B cell (primary cell): ENCODE data around the gene FUBP3. TPM values are rescaled to one million over a fixed set of nuclear protein-coding genes. Genes with fewer than 3 reads are reported as not detected.

Experiments used
- ATAC-seq: fragments of 200-7000 bp; cut with Tn5 transposase; one replicate; pipeline ENCODE4 v1.10.0; 2021; ENCODE audit warnings: low read depth, mild to moderate bottlenecking, moderate number of reproducible peaks, moderate library complexity
- CTCF ChIA-PET: fragments of 350-600 bp; sonication (Branson Sonifier 250); formaldehyde crosslinking; loops from one replicate; lab custom pipeline; 2021; ENCODE audit warnings: antibody characterized with exemption, inconsistent platforms; lab: Charles Lee
- POLR2A ChIA-PET: fragments of 350-600 bp; sonication (Branson Sonifier 250); formaldehyde crosslinking; loops from one replicate; lab custom pipeline; 2021; ENCODE audit warnings: antibody characterized with exemption; lab: Charles Lee
- DNase-seq: peaks from one replicate; pipeline ENCODE4 v3.0.0; 2013
- H2AFZ ChIP-seq: 2 replicates; pipeline ENCODE4 v1.6.1; 2012; ENCODE audit warnings: mild to moderate bottlenecking, low read depth, low read length; ENCODE audit not compliant: insufficient read depth, poor library complexity, severe bottlenecking
- H3K27ac ChIP-seq, 2 donors: 1 replicate in 1 of 2; 2 replicates in 1 of 2; pipeline ENCODE4 v1.5.1; 2012 to 2013; ENCODE audit warnings: low read length in 2 of 2, mild to moderate bottlenecking in 2 of 2, moderate library complexity in 1 of 2
- H3K27me3 ChIP-seq, 4 experiments: fragments of 200-600 bp in 1 of 4; sonication (generic) in 1 of 4; replicated peaks in 1 of 4; 1 replicate in 2 of 4; 2 replicates in 2 of 4; pipeline versions ENCODE4 v1.6.1 to v1.7.0; 2013 to 2016; ENCODE audit warnings: low read length in 3 of 4, mild to moderate bottlenecking in 2 of 4, mixed read lengths in 1 of 4, moderate library complexity in 1 of 4; ENCODE audit not compliant: insufficient read depth in 4 of 4, control insufficient read depth in 3 of 4; ENCODE audit errors: control extremely low read depth in 1 of 4
- H3K36me3 ChIP-seq, 2 experiments: replicated peaks in 1 of 2; 1 replicate in 1 of 2; 2 replicates in 1 of 2; pipeline versions ENCODE4 v1.6.1 to v1.7.1; 2013; ENCODE audit warnings: low read length in 1 of 2; ENCODE audit not compliant: insufficient read depth in 2 of 2, control insufficient read depth in 1 of 2; ENCODE audit errors: control extremely low read depth in 1 of 2, extremely low read depth in 1 of 2
- H3K4me1 ChIP-seq, 2 donors: fragments of 200-600 bp in 1 of 2; sonication (generic) in 1 of 2; 1 replicate in 1 of 2; 2 replicates in 1 of 2; pipeline versions ENCODE4 v1.5.1 to v1.6.1; 2013 to 2017; ENCODE audit warnings: low read length in 2 of 2; ENCODE audit not compliant: control insufficient read depth in 2 of 2, insufficient read depth in 2 of 2
- H3K4me2 ChIP-seq: replicated peaks from 2 replicates; pipeline ENCODE3; 2012; ENCODE audit warnings: mild to moderate bottlenecking, low read depth, low read length; ENCODE audit not compliant: poor library complexity, severe bottlenecking
- H3K4me3 ChIP-seq, 5 experiments: fragments of 200-600 bp in 1 of 5; sonication (generic) in 1 of 5; 1 replicate in 3 of 5; 2 replicates in 2 of 5; pipeline versions ENCODE4 v1.5.1 to v1.7.0; 2011 to 2016; ENCODE audit warnings: low read length in 4 of 5, mild to moderate bottlenecking in 4 of 5, low read depth in 2 of 5, control low read depth in 1 of 5, moderate library complexity in 1 of 5; ENCODE audit not compliant: insufficient read depth in 1 of 5; ENCODE audit errors: control extremely low read depth in 1 of 5, extremely low read depth in 1 of 5
- H3K79me2 ChIP-seq: fragments of 200-600 bp; sonication (generic); one replicate; pipeline ENCODE4 v1.6.0; 2016; ENCODE audit warnings: low read length; ENCODE audit not compliant: control insufficient read depth, insufficient read depth
- H3K9ac ChIP-seq: fragments of 200-600 bp; sonication (generic); 2 replicates; pipeline ENCODE4 v1.6.1; 2017; ENCODE audit warnings: mild to moderate bottlenecking, low read length, moderate library complexity
- H3K9me3 ChIP-seq, 3 donors: one replicate each; pipeline versions ENCODE4 v1.6.1 to v1.7.1; 2013; ENCODE audit warnings: low read length in 2 of 3; ENCODE audit not compliant: control insufficient read depth in 2 of 3, insufficient read depth in 1 of 3; ENCODE audit errors: control extremely low read depth in 1 of 3
- H4K20me1 ChIP-seq: 2 replicates; pipeline ENCODE4 v1.6.0; 2012; ENCODE audit warnings: mild to moderate bottlenecking, low read length; ENCODE audit not compliant: insufficient read depth, control insufficient read depth, poor library complexity, severe bottlenecking
- H3K27ac Mint-ChIP-seq: one replicate; pipeline ENCODE4 v1.8.0; 2021; ENCODE audit warnings: mixed read lengths
- H3K27me3 Mint-ChIP-seq: one replicate; pipeline ENCODE4 v1.8.0; 2021; ENCODE audit warnings: mixed read lengths
- H3K4me1 Mint-ChIP-seq: one replicate; pipeline ENCODE4 v1.8.0; 2021; ENCODE audit warnings: mixed read lengths
- H3K4me3 Mint-ChIP-seq: one replicate; pipeline ENCODE4 v1.8.0; 2021; ENCODE audit warnings: mixed read lengths
- H3K9me3 Mint-ChIP-seq: one replicate; pipeline ENCODE4 v1.8.0; 2022; ENCODE audit warnings: mixed read lengths; ENCODE audit not compliant: insufficient read depth
- EZH2 ChIP-seq: IDR thresholded peaks from 2 replicates; pipeline ENCODE4 v1.6.1; 2012; ENCODE audit warnings: borderline replicate concordance, low read depth, mild to moderate bottlenecking, moderate library complexity, low read length; ENCODE audit not compliant: insufficient read depth, poor library complexity, severe bottlenecking
- WGBS: methylation state at CpG from one replicate; pipeline ENCODE4 v1.1.5; 2013; ENCODE audit warnings: missing lambda C conversion rate; ENCODE audit not compliant: insufficient coverage; 5-methylcytosine and 5-hydroxymethylcytosine counted together
- intact Hi-C: fragments of 100-400 bp; cut with micrococcal nuclease; formaldehyde crosslinking; loops from one replicate; pipeline ENCODE4 v1.10.0; 2022
- polyA plus RNA-seq: library from polyadenylated mRNA; depleted of rRNA; stranded (reverse); fragments of >200 nt; gene quantifications from 2 replicates; pipeline ENCODE4 v1.2.3, GENCODE V29; 2012
- total RNA-seq, 2 donors: library from RNA; stranded (reverse); fragments of 120-200 nt in 1 of 2; gene quantifications; 1 replicate in 1 of 2; 2 replicates in 1 of 2; pipeline versions ENCODE4 v1.2.3 to v1.2.4, GENCODE V29; 2013 to 2022
- TF ChIP-seq, protein P1 (sequence below): fragments of 200-600 bp; IDR thresholded peaks from one replicate; pipeline ENCODE4 v1.8.0; 2022; ENCODE audit warnings: antibody characterized with exemption, mild to moderate bottlenecking

FUBP3 gene
- total and polyA plus RNA-seq, 2 donors (not counting 1 experiment from before 2014, with no cell fraction given): 45.7 to 79.4 TPM

DNA sequence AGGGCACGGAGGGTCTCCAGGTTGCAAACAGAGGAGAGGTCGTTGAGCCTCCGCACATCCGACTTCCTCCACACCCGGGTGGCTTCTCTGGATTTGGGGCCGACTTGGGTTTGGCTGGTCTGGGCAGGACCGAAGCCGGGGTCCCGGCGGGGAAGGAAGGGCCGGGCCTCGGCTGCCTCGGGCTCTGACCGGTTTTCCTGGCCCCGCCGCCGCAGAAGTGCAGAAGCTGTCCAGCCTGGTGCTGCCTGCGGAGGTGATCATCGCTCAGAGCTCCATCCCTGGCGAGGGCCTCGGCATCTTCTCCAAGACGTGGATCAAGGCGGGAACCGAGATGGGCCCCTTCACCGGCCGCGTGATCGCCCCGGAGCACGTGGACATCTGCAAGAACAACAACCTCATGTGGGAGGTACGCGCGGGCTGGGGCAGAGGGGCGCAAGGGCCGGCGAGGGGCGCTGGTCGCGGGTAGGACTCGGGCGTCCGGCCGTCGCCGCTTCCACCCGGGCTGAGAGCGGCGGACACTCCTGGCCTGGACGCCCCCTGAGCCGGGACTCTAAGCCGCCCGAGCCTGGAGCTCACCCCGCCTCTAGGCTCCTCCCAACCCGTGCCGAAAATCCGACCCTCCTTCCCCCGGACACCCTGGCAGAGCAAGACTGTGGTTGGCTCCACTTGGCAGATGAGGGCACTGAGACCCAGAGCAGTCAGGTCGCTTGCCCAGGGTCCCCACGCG, 87.2 kb downstream of the FUBP3 start:
- Histone ChIP-seq H4K20me1 (no peaks in the 10 kb centered on the region), H3K9me3 (peaks cover 0 to 27% (median 0%) of the 10 kb centered on the region in 3 donors), H3K27ac (no peak overlapping the region), H3K27me3 (peaks cover 0 to 68% (median 42%) of the 10 kb centered on the region in 4 experiments), H3K79me2 (no peaks in the 10 kb centered on the region), H2AFZ (no peak overlapping the region), H3K9ac (no peak overlapping the region), H3K4me3 (no peak overlapping the region), H3K36me3 (no peaks in the 10 kb centered on the region), H3K4me2 (peak overlapping the region; percentile 30), H3K4me1 (peaks cover 47 to 53% of the 10 kb centered on the region in 2 donors)
- TF ChIP-seq, protein P1, sequence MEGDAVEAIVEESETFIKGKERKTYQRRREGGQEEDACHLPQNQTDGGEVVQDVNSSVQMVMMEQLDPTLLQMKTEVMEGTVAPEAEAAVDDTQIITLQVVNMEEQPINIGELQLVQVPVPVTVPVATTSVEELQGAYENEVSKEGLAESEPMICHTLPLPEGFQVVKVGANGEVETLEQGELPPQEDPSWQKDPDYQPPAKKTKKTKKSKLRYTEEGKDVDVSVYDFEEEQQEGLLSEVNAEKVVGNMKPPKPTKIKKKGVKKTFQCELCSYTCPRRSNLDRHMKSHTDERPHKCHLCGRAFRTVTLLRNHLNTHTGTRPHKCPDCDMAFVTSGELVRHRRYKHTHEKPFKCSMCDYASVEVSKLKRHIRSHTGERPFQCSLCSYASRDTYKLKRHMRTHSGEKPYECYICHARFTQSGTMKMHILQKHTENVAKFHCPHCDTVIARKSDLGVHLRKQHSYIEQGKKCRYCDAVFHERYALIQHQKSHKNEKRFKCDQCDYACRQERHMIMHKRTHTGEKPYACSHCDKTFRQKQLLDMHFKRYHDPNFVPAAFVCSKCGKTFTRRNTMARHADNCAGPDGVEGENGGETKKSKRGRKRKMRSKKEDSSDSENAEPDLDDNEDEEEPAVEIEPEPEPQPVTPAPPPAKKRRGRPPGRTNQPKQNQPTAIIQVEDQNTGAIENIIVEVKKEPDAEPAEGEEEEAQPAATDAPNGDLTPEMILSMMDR: no peak
- TF ChIP-seq EZH2: no peak
- WGBS: 8% methylated on average over 56 of the region's 60 CpGs
- H3K27me3 Mint-ChIP-seq: peaks cover 60% of the 10 kb centered on the region
- DNase-seq (no peak), ATAC-seq (no peak)
- intact Hi-C loops: no loop called here
- no peaks in the 10 kb centered on the region for H3K9me3 Mint-ChIP-seq
- H3K27ac Mint-ChIP-seq: no peak overlapping the region
- ChIA-PET POLR2A (no interaction called here), CTCF (interaction anchor here (1.1 kb wide), 1 partner anchor 16 kb away, joined by 3 read pairs; no protein-coding TSS in a partner anchor)
- peaks cover 23% of the 10 kb centered on the region for H3K4me1 Mint-ChIP-seq
- H3K4me3 Mint-ChIP-seq: no peak overlapping the region

DNA sequence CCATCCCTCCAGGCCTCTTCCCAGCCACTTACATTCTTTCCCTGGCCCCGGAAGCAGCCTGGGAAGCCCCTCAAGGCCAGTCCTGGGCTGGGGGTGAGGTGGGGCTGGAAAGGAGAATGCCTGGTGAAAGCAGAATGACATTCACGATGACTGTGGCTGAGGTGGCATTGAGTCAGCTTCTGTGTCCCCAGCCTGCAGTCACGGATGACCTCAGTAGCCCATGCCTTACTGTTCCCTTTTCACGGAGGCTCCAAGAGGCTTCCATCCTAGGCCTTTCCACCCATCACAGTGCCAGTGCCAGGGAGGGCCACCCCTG, 87.7 kb downstream of the FUBP3 start:
- TF ChIP-seq, protein P1: no peak
- no peak for TF ChIP-seq EZH2
- no peak overlapping the region for H3K4me3 Mint-ChIP-seq

More for the DNA sequence above, 87.7 kb downstream of the FUBP3 start:
- peaks cover 42 to 48% of the 10 kb centered on the region in 2 donors for H3K4me1 ChIP-seq
- ATAC-seq: no peak
- peaks cover 0 to 23% (median 0%) of the 10 kb centered on the region in 3 donors for H3K9me3 ChIP-seq
- no peak overlapping the region for H3K4me2 ChIP-seq
- H3K9me3 Mint-ChIP-seq: no peaks in the 10 kb centered on the region
- no peak overlapping the region for H2AFZ ChIP-seq
- POLR2A ChIA-PET: no interaction called here
- peaks cover 21% of the 10 kb centered on the region for H3K4me1 Mint-ChIP-seq
- H3K27me3 Mint-ChIP-seq: peaks cover 58% of the 10 kb centered on the region
- CTCF ChIA-PET: no interaction called here
- H3K9ac ChIP-seq: no peak overlapping the region
- WGBS: 65% methylated on average over 3 of the region's 4 CpGs
- H3K27ac Mint-ChIP-seq: no peak overlapping the region
- peaks cover 0 to 62% (median 37%) of the 10 kb centered on the region in 4 experiments for H3K27me3 ChIP-seq
- no peak overlapping the region for H3K4me3 ChIP-seq
- no peaks in the 10 kb centered on the region for H4K20me1 ChIP-seq
- H3K27ac ChIP-seq: no peak overlapping the region
- intact Hi-C loops: no loop called here
- H3K79me2 ChIP-seq: no peaks in the 10 kb centered on the region
- H3K36me3 ChIP-seq: no peaks in the 10 kb centered on the region
- no peak for DNase-seq
